Fibroblast of upper back skin (primary cell): ENCODE data around the gene PPM1E.
"Not testable (repeated sequence)": the region's sequence is repeated elsewhere in the genome, so short reads cannot be mapped to it uniquely, and the experiment has no call there.

Source experiments
- DNase-seq: peaks from one replicate; pipeline ENCODE4 v3.0.0-alpha.2; 2013

PPM1E gene

GRCh38 chr17:58957725-58958073, 202.0 kb downstream of the PPM1E start:
- DNase-seq = not testable (repeated sequence)

GRCh38 chr17:58960068-58960467, 204.4 kb downstream of the PPM1E start:
- peak; percentile 48 for DNase-seq

GRCh38 chr17:58965221-58965620, 209.6 kb downstream of the PPM1E start:
- no peak for DNase-seq

GRCh38 chr17:58966208-58966607, 210.6 kb downstream of the PPM1E start:
- no peak for DNase-seq

GRCh38 chr17:58968426-58969061, 212.9 kb downstream of the PPM1E start:
- DNase-seq = no peak

GRCh38 chr17:58969156-58969555, 213.5 kb downstream of the PPM1E start:
- DNase-seq = no peak

- DNase-seq = no peak
Observed at GRCh38 chr17:58969612-58970011, 214.0 kb downstream of the PPM1E start.

- DNase-seq = no peak
Observed at GRCh38 chr17:58970609-58971450, 215.2 kb downstream of the PPM1E start.

GRCh38 chr17:58974354-58974753, 218.7 kb downstream of the PPM1E start:
- DNase-seq = no peak

- DNase-seq = no peak
Observed at GRCh38 chr17:58976541-58976940, 220.9 kb downstream of the PPM1E start.

GRCh38 chr17:58980706-58981481, 225.2 kb downstream of the PPM1E start:
- no peak for DNase-seq

- DNase-seq = no peak
Observed at GRCh38 chr17:58982626-58983025, 227.0 kb downstream of the PPM1E start.

- no peak for DNase-seq
Observed at GRCh38 chr17:58985367-58985766, 229.7 kb downstream of the PPM1E start.

GRCh38 chr17:58985971-58986370, 230.3 kb downstream of the PPM1E start:
- DNase-seq = no peak

- DNase-seq = no peak
Observed at GRCh38 chr17:58989629-58990028, 234.0 kb downstream of the PPM1E start.

GRCh38 chr17:58991718-58992331, 236.2 kb downstream of the PPM1E start:
- DNase-seq = peak; percentile 63

- no peak for DNase-seq
Observed at GRCh38 chr17:58993311-58993710, 237.7 kb downstream of the PPM1E start.

- DNase-seq = peak; percentile 47
Observed at GRCh38 chr17:58995247-58995940, 239.7 kb downstream of the PPM1E start.

- DNase-seq = no peak
Observed at GRCh38 chr17:58996968-58997367, 241.3 kb downstream of the PPM1E start.

- no peak for DNase-seq
Observed at GRCh38 chr17:58997756-58998553, 242.3 kb downstream of the PPM1E start.

- DNase-seq = no peak
Observed at GRCh38 chr17:58998871-58999270, 243.2 kb downstream of the PPM1E start.

- no peak for DNase-seq
Observed at GRCh38 chr17:58999500-58999899, 243.8 kb downstream of the PPM1E start.
